WERI-Rb-1 (cell line): Measurements from ENCODE around the gene KDM4B.

ENCODE experiments used
- DNase-seq: peaks from one replicate; pipeline ENCODE4 v3.0.0-alpha.2; 2020
- H3K27ac ChIP-seq: fragments of 250-450 bp; sonication (Bioruptor Pico); 2 replicates; pipeline ENCODE4 v1.5.1; 2020; ENCODE audit warnings: mild to moderate bottlenecking, moderate library complexity
- H3K27me3 ChIP-seq: fragments of 250-450 bp; sonication (Bioruptor Pico); 2 replicates; pipeline ENCODE4 v1.5.1; 2021; ENCODE audit warnings: mild to moderate bottlenecking, low read depth, moderate library complexity; ENCODE audit not compliant: insufficient read depth, severe bottlenecking
- H3K36me3 ChIP-seq: fragments of 250-450 bp; sonication (Bioruptor Pico); 2 replicates; pipeline ENCODE4 v1.5.1; 2020; ENCODE audit warnings: mild to moderate bottlenecking, moderate library complexity
- H3K4me3 ChIP-seq: 2 replicates; pipeline ENCODE4 v1.5.1; 2011; ENCODE audit warnings: low read depth, mild to moderate bottlenecking, control low read depth, low read length
- H3K9me3 ChIP-seq: fragments of 250-450 bp; sonication (Bioruptor Pico); 2 replicates; pipeline ENCODE4 v1.5.1; 2021; ENCODE audit warnings: mild to moderate bottlenecking, moderate library complexity; ENCODE audit not compliant: severe bottlenecking
- TF ChIP-seq, protein P1 (sequence below): IDR thresholded peaks from 2 replicates; pipeline ENCODE4 v1.5.1; 2011; ENCODE audit warnings: low read depth, mild to moderate bottlenecking, control low read depth, inconsistent platforms, low read length

Gene KDM4B

DNA sequence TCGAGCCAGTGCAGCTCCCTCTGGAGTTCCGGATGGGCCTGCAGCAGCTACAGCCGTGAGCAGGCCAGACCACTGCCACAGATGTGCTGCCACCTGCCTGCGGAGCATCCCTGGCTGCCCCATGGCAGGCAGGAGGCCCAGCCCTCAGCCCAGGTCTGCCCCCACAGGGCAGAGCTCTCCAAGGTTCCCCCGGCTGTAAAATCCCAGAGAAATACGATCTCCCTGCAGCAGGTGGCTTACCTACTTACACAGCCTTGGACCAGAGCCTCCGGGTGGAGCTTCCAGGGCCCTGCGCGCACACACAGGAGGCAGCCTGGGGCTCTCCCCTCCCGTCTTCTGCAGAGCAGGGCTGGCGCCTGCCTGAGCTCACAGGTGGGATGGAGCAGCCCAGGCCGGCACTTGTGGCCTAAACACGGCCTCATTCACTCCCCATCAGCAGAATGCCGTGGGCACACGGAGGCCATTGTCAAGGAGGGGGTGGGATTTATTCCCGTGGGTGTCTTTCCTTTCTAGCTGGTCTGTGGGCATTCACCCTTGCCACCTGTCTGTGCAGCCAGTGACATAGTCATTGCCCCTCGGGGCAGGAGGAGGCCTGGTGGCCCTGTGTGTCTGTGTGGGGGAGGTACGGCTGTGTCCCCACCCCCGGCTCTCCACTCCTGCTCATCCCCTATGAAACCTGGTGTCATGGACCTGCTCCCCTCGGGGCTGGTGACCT, 118.0 kb downstream of the KDM4B start:
- H3K27me3 ChIP-seq = no peaks in the 10 kb centered on the region
- H3K9me3 ChIP-seq = no peaks in the 10 kb centered on the region
- TF ChIP-seq, protein P1, sequence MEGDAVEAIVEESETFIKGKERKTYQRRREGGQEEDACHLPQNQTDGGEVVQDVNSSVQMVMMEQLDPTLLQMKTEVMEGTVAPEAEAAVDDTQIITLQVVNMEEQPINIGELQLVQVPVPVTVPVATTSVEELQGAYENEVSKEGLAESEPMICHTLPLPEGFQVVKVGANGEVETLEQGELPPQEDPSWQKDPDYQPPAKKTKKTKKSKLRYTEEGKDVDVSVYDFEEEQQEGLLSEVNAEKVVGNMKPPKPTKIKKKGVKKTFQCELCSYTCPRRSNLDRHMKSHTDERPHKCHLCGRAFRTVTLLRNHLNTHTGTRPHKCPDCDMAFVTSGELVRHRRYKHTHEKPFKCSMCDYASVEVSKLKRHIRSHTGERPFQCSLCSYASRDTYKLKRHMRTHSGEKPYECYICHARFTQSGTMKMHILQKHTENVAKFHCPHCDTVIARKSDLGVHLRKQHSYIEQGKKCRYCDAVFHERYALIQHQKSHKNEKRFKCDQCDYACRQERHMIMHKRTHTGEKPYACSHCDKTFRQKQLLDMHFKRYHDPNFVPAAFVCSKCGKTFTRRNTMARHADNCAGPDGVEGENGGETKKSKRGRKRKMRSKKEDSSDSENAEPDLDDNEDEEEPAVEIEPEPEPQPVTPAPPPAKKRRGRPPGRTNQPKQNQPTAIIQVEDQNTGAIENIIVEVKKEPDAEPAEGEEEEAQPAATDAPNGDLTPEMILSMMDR = peak; percentile 35
- no peak overlapping the region for H3K4me3 ChIP-seq
- DNase-seq = peak; percentile 56
- H3K36me3 ChIP-seq = peaks cover 44% of the 10 kb centered on the region
- no peak overlapping the region for H3K27ac ChIP-seq

DNA sequence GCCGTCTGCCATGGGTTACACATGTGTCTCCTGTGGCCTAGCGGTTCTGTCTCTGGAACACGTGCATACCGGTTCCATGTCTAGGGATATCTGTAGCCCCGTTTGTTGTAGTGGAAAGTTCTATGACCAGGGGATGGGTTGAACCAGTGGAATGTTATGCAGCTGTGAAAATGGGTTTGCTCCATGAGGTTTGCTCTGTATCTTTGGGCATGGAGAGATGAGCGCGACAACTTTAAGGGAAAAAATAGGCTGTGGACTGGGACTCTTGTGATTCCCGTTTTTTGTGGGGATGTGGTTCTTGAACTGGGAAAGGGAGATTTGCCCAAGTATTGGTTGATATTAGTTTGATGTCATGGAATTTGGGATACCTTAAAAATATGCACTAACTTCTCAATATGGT, 120.4 kb downstream of the KDM4B start:
- TF ChIP-seq, protein P1 = no peak
- Histone ChIP-seq H3K27ac (no peak overlapping the region), H3K27me3 (no peaks in the 10 kb centered on the region), H3K36me3 (peaks cover 30% of the 10 kb centered on the region), H3K4me3 (no peak overlapping the region), H3K9me3 (no peaks in the 10 kb centered on the region)
- no peak for DNase-seq

DNA sequence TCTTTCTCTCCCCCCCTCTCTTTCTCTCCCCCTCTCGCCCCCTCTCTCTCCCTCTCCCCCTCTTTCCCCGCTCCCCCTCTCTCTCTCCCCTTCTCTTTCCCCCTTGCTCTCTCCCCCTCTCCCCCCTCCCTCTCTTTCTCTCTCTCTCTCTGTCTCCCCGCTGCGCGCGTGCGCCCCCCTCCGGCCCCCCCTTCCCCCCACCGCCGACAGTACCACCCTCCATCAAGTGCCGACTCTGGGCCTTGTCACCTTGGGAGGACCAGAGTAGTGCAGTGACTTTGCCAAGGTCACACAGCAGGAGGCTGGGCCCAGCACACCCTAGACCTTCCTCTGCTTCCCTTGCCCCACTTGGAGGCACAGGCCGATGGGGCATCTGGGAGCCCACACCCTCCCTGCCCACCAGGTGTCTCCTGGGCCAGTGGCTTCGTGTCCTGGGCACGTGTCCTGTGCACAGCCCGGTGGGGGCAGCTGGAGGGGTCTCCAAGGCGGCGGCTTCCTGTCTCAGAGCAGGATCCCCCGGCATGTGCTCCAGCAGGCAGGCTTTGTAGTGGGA, 121.6 kb downstream of the KDM4B start:
- no peak for DNase-seq
- TF ChIP-seq, protein P1 = peak; percentile 23; the same call in 1 of the 2 replicates
- H3K27me3 ChIP-seq = no peaks in the 10 kb centered on the region
- H3K27ac ChIP-seq = peak overlapping the region; percentile 93
- peaks cover 30% of the 10 kb centered on the region for H3K36me3 ChIP-seq
- H3K9me3 ChIP-seq = no peaks in the 10 kb centered on the region
- peak overlapping the region; percentile 11; the same call in 1 of the 2 replicates for H3K4me3 ChIP-seq

DNA sequence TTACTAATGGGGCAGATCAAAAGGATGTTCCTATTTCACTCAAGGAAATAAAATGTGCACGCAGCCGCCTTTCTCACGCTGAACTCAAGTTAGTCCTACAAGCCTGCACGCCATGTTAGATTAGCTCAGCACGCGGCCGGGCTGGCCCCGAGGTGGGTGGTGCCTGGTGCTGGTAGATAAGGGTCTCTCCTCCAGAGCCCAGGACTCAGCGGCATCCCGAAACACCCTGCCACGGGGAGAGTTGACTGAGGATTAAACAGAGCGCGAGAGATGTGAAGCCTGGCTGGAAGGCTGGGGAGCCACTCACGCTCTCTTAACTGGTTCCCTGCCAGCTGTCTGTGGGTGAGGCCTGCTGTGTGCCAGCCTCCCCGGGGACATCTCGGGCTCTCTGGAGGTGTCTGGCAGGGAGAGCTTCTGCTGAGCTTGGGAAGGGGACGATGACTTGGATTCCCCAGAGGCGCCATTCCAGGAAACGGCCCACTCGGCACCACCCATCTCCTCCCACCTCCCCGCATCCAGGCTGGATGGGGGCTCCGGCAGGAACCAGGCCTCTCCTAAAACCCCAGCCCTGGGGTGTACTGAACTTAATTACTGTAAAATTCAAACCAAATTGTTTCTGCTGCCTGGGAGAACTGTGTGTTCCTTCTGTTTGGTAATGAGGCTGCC, 122.2 kb downstream of the KDM4B start:
- DNase-seq = peak; percentile 72
- TF ChIP-seq, protein P1 = no peak
- peak overlapping the region; percentile 11 for H3K4me3 ChIP-seq
- peak overlapping the region; percentile 93 for H3K27ac ChIP-seq
- H3K36me3 ChIP-seq = peaks cover 30% of the 10 kb centered on the region
- no peaks in the 10 kb centered on the region for H3K9me3 ChIP-seq
- H3K27me3 ChIP-seq = no peaks in the 10 kb centered on the region

DNA sequence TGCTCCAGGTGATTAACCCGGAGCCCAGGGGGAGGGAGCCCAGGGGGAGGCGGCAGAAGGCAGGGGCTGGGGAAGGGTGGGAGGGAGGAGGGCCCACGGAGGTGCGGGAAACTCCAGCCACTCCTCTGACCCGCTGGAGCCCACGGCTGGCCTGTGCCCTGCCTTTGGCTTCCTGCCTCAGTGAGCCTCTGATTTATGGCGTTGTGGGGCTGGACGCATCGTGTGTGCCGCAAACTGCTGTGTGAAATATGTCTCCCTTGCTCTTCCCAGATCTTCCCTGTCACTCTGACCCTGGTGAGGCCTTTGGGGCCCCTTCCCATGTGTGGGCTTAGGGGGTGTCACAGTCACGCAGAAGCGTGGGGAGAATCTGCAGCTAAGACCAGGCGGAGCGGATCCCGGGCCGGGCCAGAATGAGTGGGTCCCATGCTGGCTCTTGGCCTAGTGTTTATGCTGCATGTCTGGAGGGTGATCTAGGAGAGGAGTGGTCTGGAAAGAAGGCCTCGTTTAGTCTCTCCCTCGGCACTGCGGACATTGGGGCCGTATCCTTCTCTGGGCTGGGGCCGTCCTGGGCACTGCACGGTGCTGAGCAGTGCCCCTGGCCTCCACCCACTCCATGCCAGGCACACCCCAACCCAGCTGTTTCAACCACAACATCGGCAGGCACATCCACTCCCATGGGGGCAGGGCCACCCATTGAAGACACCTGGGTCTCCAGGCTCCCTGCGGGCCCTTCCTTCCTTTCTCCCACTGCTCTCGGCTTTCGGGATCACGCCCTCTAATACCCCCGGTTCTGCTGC, 123.0 kb downstream of the KDM4B start:
- Histone ChIP-seq H3K9me3 (no peaks in the 10 kb centered on the region), H3K27me3 (no peaks in the 10 kb centered on the region), H3K36me3 (peaks cover 28% of the 10 kb centered on the region), H3K4me3 (peak overlapping the region; percentile 11), H3K27ac (peak overlapping the region; percentile 93)
- TF ChIP-seq, protein P1 = no peak
- DNase-seq = peak; percentile 66
